NCI-H2029 (cell line): ENCODE results near the gene CEP164.
A peak's percentile ranks its signal among the peaks of the same experiment; 100 is the strongest.

ENCODE experiments used
- DNase-seq: peaks from one replicate; lab custom pipeline; 2025; lab: John Stamatoyannopoulos, UW

Gene CEP164

GRCh38 chr11:117327567-117328374 is at the start of gene CEP164:
CEP164 (plus strand) TSS chr11:117327854; CDS start chr11:117338587, 10,733 bp downstream.
- DNase-seq: peak; percentile 95

- no peak for DNase-seq
These were observed 49.3 kb upstream of the CEP164 start for GRCh38 chr11:117278347-117278746.

- no peak for DNase-seq
These were observed 47.8 kb upstream of the CEP164 start for GRCh38 chr11:117279711-117280376.

- no peak for DNase-seq
These were observed 46.5 kb upstream of the CEP164 start for GRCh38 chr11:117281159-117281558.

GRCh38 chr11:117281869-117282268 is 45.8 kb upstream of the CEP164 start:
- DNase-seq: no peak

GRCh38 chr11:117282956-117283355 is 44.7 kb upstream of the CEP164 start:
- DNase-seq: no peak

GRCh38 chr11:117284053-117284452 is 43.6 kb upstream of the CEP164 start:
- no peak for DNase-seq

GRCh38 chr11:117286588-117286987 is 41.1 kb upstream of the CEP164 start:
- DNase-seq: no peak

- no peak for DNase-seq
These were observed 40.0 kb upstream of the CEP164 start for GRCh38 chr11:117287668-117288067.

GRCh38 chr11:117289795-117290194 is 37.9 kb upstream of the CEP164 start:
- DNase-seq: no peak

- DNase-seq: no peak
These were observed 36.8 kb upstream of the CEP164 start, which contains the start of gene BACE1-AS for GRCh38 chr11:117290809-117291396. BACE1-AS (plus strand) TSS chr11:117291346.

- DNase-seq: no peak
These were observed 35.0 kb upstream of the CEP164 start for GRCh38 chr11:117292616-117293015.

GRCh38 chr11:117295438-117296137 is 32.1 kb upstream of the CEP164 start:
- no peak for DNase-seq

- no peak for DNase-seq
These were observed 30.8 kb upstream of the CEP164 start for GRCh38 chr11:117296881-117297280.

GRCh38 chr11:117298195-117298594 is 29.5 kb upstream of the CEP164 start:
- DNase-seq: no peak

GRCh38 chr11:117299351-117300282 is 28.0 kb upstream of the CEP164 start:
- DNase-seq: no peak

GRCh38 chr11:117300283-117300663 is 27.4 kb upstream of the CEP164 start:
- no peak for DNase-seq

- DNase-seq: no peak
These were observed 26.9 kb upstream of the CEP164 start for GRCh38 chr11:117300773-117301172.

GRCh38 chr11:117302228-117302627 is 25.4 kb upstream of the CEP164 start:
- DNase-seq: no peak

- DNase-seq: no peak
These were observed 24.6 kb upstream of the CEP164 start for GRCh38 chr11:117303101-117303500.

GRCh38 chr11:117303646-117304315 is 23.9 kb upstream of the CEP164 start:
- no peak for DNase-seq
